IPS DF 6.9 (cell line): ENCODE measurements around the gene MAPT.

ENCODE experiments used
- DNase-seq: peaks from one replicate; pipeline ENCODE4 v3.0.0-alpha.2; 2013; ENCODE audit warnings: low read depth, low spot score
- H3K27ac ChIP-seq: one replicate; pipeline ENCODE4 v1.5.1; 2013; ENCODE audit warnings: low read length, control low read depth
- H3K27me3 ChIP-seq: 2 replicates; pipeline ENCODE4 v1.6.1; 2013; ENCODE audit warnings: mild to moderate bottlenecking, low read length; ENCODE audit not compliant: control insufficient read depth, insufficient read depth
- H3K36me3 ChIP-seq: 2 replicates; pipeline ENCODE4 v1.6.1; 2013; ENCODE audit warnings: low read length; ENCODE audit not compliant: control insufficient read depth, insufficient read depth
- H3K4me1 ChIP-seq: 2 replicates; pipeline ENCODE4 v1.6.1; 2013; ENCODE audit warnings: low read length; ENCODE audit not compliant: control insufficient read depth, insufficient read depth
- H3K4me3 ChIP-seq: 2 replicates; pipeline ENCODE4 v1.5.1; 2013; ENCODE audit warnings: mild to moderate bottlenecking, low read length
- H3K9me3 ChIP-seq: 2 replicates; pipeline ENCODE4 v1.6.1; 2013; ENCODE audit warnings: low read length, inconsistent platforms; ENCODE audit not compliant: control insufficient read depth, insufficient read depth
- WGBS: extraction: QIAGEN DNeasy Blood & Tissue Kit; methylation state at CpG from one replicate; pipeline ENCODE4 v1.1.7; 2013; ENCODE audit warnings: mixed read lengths, missing lambda C conversion rate; ENCODE audit not compliant: insufficient read length, insufficient coverage; 5-methylcytosine and 5-hydroxymethylcytosine counted together

The MAPT gene

GRCh38 chr17:45977976-45978626 is 83.7 kb downstream of the MAPT start:
- Histone ChIP-seq H3K27me3 (no peaks in the 10 kb centered on the region), H3K27ac (no peak overlapping the region), H3K9me3 (no peaks in the 10 kb centered on the region), H3K4me3 (no peak overlapping the region), H3K4me1 (no peaks in the 10 kb centered on the region), H3K36me3 (no peaks in the 10 kb centered on the region)
- WGBS: no CpG with 5 or more reads among the region's 3 CpGs
- DNase-seq: no peak

- Histone ChIP-seq H3K4me3 (no peak overlapping the region), H3K4me1 (no peaks in the 10 kb centered on the region)
- no CpG with 5 or more reads among the region's 2 CpGs for WGBS
These were observed 84.8 kb downstream of the MAPT start for GRCh38 chr17:45979137-45979536.

GRCh38 chr17:45980855-45981254 is 86.5 kb downstream of the MAPT start:
- H3K4me3 ChIP-seq: no peak overlapping the region
- no peaks in the 10 kb centered on the region for H3K36me3 ChIP-seq
- no peak overlapping the region for H3K27ac ChIP-seq
- DNase-seq: no peak
- H3K27me3 ChIP-seq: no peaks in the 10 kb centered on the region
- no CpG with 5 or more reads among the region's 6 CpGs for WGBS
- 0 out of 2 replicates have a peak, but pooled peaks cover 2% of the 10 kb centered on the region for H3K4me1 ChIP-seq
- H3K9me3 ChIP-seq: no peaks in the 10 kb centered on the region

More at GRCh38 chr17:45979137-45979536, 84.8 kb downstream of the MAPT start:
- H3K27ac ChIP-seq: no peak overlapping the region
- H3K27me3 ChIP-seq: no peaks in the 10 kb centered on the region
- DNase-seq: no peak
- H3K9me3 ChIP-seq: no peaks in the 10 kb centered on the region
- no peaks in the 10 kb centered on the region for H3K36me3 ChIP-seq

GRCh38 chr17:45981306-45981705 is 87.0 kb downstream of the MAPT start:
- 0 out of 2 replicates have a peak, but pooled peaks cover 2% of the 10 kb centered on the region for H3K4me1 ChIP-seq
- H3K4me3 ChIP-seq: no peak overlapping the region
- no peaks in the 10 kb centered on the region for H3K36me3 ChIP-seq
- no peak for DNase-seq
- no CpG with 5 or more reads among the region's 7 CpGs for WGBS
- H3K27ac ChIP-seq: no peak overlapping the region
- H3K9me3 ChIP-seq: no peaks in the 10 kb centered on the region
- no peaks in the 10 kb centered on the region for H3K27me3 ChIP-seq

GRCh38 chr17:45982791-45983613 is 88.6 kb downstream of the MAPT start:
- Histone ChIP-seq H3K4me1 (0 out of 2 replicates have a peak, but pooled peaks cover 2% of the 10 kb centered on the region), H3K36me3 (no peaks in the 10 kb centered on the region), H3K9me3 (no peaks in the 10 kb centered on the region), H3K27me3 (no peaks in the 10 kb centered on the region), H3K27ac (no peak overlapping the region), H3K4me3 (no peak overlapping the region)
- no peak for DNase-seq
- WGBS: no CpG with 5 or more reads among the region's 41 CpGs

GRCh38 chr17:45983614-45984310 is 89.4 kb downstream of the MAPT start:
- no peak overlapping the region for H3K4me3 ChIP-seq
- no peaks in the 10 kb centered on the region for H3K36me3 ChIP-seq
- H3K4me1 ChIP-seq: 0 out of 2 replicates have a peak, but pooled peaks cover 2% of the 10 kb centered on the region
- no peak for DNase-seq
- no peaks in the 10 kb centered on the region for H3K27me3 ChIP-seq
- H3K9me3 ChIP-seq: no peaks in the 10 kb centered on the region
- H3K27ac ChIP-seq: no peak overlapping the region
- no CpG with 5 or more reads among the region's 31 CpGs for WGBS

- H3K4me1 ChIP-seq: 0 out of 2 replicates have a peak, but pooled peaks cover 2% of the 10 kb centered on the region
- DNase-seq: no peak
- no peaks in the 10 kb centered on the region for H3K27me3 ChIP-seq
- no CpG with 5 or more reads among the region's 5 CpGs for WGBS
- no peak overlapping the region for H3K4me3 ChIP-seq
- H3K27ac ChIP-seq: no peak overlapping the region
- H3K36me3 ChIP-seq: no peaks in the 10 kb centered on the region
- no peaks in the 10 kb centered on the region for H3K9me3 ChIP-seq
These were observed 90.0 kb downstream of the MAPT start for GRCh38 chr17:45984368-45984767.

GRCh38 chr17:45985447-45985846 is 91.1 kb downstream of the MAPT start:
- Histone ChIP-seq H3K27ac (no peak overlapping the region), H3K4me1 (0 out of 2 replicates have a peak, but pooled peaks cover 2% of the 10 kb centered on the region), H3K4me3 (no peak overlapping the region), H3K27me3 (no peaks in the 10 kb centered on the region), H3K9me3 (no peaks in the 10 kb centered on the region), H3K36me3 (no peaks in the 10 kb centered on the region)
- no CpG with 5 or more reads among the region's 4 CpGs for WGBS
- no peak for DNase-seq

GRCh38 chr17:45986056-45986455 is 91.7 kb downstream of the MAPT start:
- no peaks in the 10 kb centered on the region for H3K9me3 ChIP-seq
- H3K36me3 ChIP-seq: no peaks in the 10 kb centered on the region
- no peak for DNase-seq
- no CpG with 5 or more reads among the region's 4 CpGs for WGBS
- 0 out of 2 replicates have a peak, but pooled peaks cover 2% of the 10 kb centered on the region for H3K4me1 ChIP-seq
- H3K4me3 ChIP-seq: no peak overlapping the region
- H3K27ac ChIP-seq: no peak overlapping the region
- H3K27me3 ChIP-seq: no peaks in the 10 kb centered on the region

GRCh38 chr17:45987706-45988105 is 93.4 kb downstream of the MAPT start:
- Histone ChIP-seq H3K9me3 (no peaks in the 10 kb centered on the region), H3K4me3 (no peak overlapping the region), H3K36me3 (no peaks in the 10 kb centered on the region), H3K27me3 (no peaks in the 10 kb centered on the region), H3K27ac (no peak overlapping the region), H3K4me1 (0 out of 2 replicates have a peak, but pooled peaks cover 2% of the 10 kb centered on the region)
- DNase-seq: no peak
- WGBS: no CpG with 5 or more reads among the region's 5 CpGs
